ENCODE data around the gene GCM1. TPM values are rescaled to one million over a fixed set of nuclear protein-coding genes. Genes with fewer than 3 reads are reported as not detected.

Gene GCM1
- total RNA-seq, 4 donors from 2014 or later = 0.36 TPM; not detected in 3

- ATAC-seq (ENCODE audit: low FRiP score) (no peak), DNase-seq (ENCODE audit: low spot score) (no peak)
- TF ChIP-seq CTCF (IDR thresholded peaks at IDR 0.05) = no peak
These were observed 13.9 kb downstream of the GCM1 start for GRCh38 chr6:53134601-53135235.

GRCh38 chr6:53133961-53134360 lies 14.7 kb downstream of the GCM1 start:
- ATAC-seq (ENCODE audit: low FRiP score) = no peak
- no peak for TF ChIP-seq CTCF (IDR thresholded peaks at IDR 0.05)
- no peak for DNase-seq (ENCODE audit: low spot score)

GRCh38 chr6:53130569-53131290 lies 17.9 kb downstream of the GCM1 start:
- ATAC-seq (ENCODE audit: low FRiP score) = no peak

GRCh38 chr6:53128842-53129241 lies 19.8 kb downstream of the GCM1 start:
- DNase-seq (ENCODE audit: low spot score) (no peak), ATAC-seq (ENCODE audit: low FRiP score) (no peak)
- TF ChIP-seq CTCF (IDR thresholded peaks at IDR 0.05) = no peak

More at GRCh38 chr6:53130569-53131290, 17.9 kb downstream of the GCM1 start:
- DNase-seq (ENCODE audit: low spot score) = no peak
- TF ChIP-seq CTCF (IDR thresholded peaks at IDR 0.05) = no peak

GRCh38 chr6:53125276-53125675 lies 23.4 kb downstream of the GCM1 start:
- no peak for TF ChIP-seq CTCF (IDR thresholded peaks at IDR 0.05)
- DNase-seq (ENCODE audit: low spot score) = no peak
- ATAC-seq (ENCODE audit: low FRiP score) = no peak

GRCh38 chr6:53124131-53124800 lies 24.4 kb downstream of the GCM1 start:
- ATAC-seq (ENCODE audit: low FRiP score) (no peak), DNase-seq (ENCODE audit: low spot score) (no peak)
- TF ChIP-seq CTCF (IDR thresholded peaks at IDR 0.05) = no peak

Measured in omental fat pad (tissue), 4 donors.